Lung (tissue), 12 donors: ENCODE results near the gene RIGI. TPM values are rescaled to one million over a fixed set of nuclear protein-coding genes. Genes with fewer than 3 reads are reported as not detected.
"Not testable (repeated sequence)": the region's sequence is repeated elsewhere in the genome, so short reads cannot be mapped to it uniquely, and the experiment has no call there.

Experiments used
- ATAC-seq: fragments of 200-7000 bp; cut with Tn5 transposase; one replicate; pipeline ENCODE4 v1.9.1; 2020; ENCODE audit warnings: moderate number of reproducible peaks; ENCODE audit not compliant: insufficient read depth, low FRiP score
- DNase-seq, 3 donors: peaks; one replicate each; pipeline ENCODE4 v3.0.0-alpha.2; 2013 to 2017
- H3K27ac ChIP-seq, 2 donors: one replicate each; pipeline ENCODE4 v1.5.1; 2013; ENCODE audit warnings: mild to moderate bottlenecking in 2 of 2, moderate library complexity in 2 of 2, control low read depth in 1 of 2, inconsistent platforms in 1 of 2, low read depth in 1 of 2, low read length in 1 of 2
- H3K27me3 ChIP-seq, 3 donors: one replicate each; pipeline ENCODE4 v1.5.1; 2013; ENCODE audit warnings: low read length in 2 of 3; ENCODE audit not compliant: control insufficient read depth in 3 of 3, insufficient read depth in 3 of 3
- H3K36me3 ChIP-seq, 4 donors: one replicate each; pipeline ENCODE4 v1.5.1; 2013; ENCODE audit warnings: low read length in 4 of 4, mild to moderate bottlenecking in 1 of 4, moderate library complexity in 1 of 4; ENCODE audit not compliant: control insufficient read depth in 4 of 4, insufficient read depth in 4 of 4
- H3K4me1 ChIP-seq, 5 donors: one replicate each; pipeline ENCODE4 v1.5.1; 2013; ENCODE audit warnings: low read length in 5 of 5, mild to moderate bottlenecking in 2 of 5, moderate library complexity in 1 of 5; ENCODE audit not compliant: control insufficient read depth in 5 of 5, insufficient read depth in 5 of 5
- H3K4me3 ChIP-seq: one replicate; pipeline ENCODE4 v1.5.1; 2013; ENCODE audit warnings: mild to moderate bottlenecking, control low read depth, moderate library complexity
- H3K9ac ChIP-seq, 2 donors: one replicate each; pipeline ENCODE4 v1.5.1; 2013; ENCODE audit warnings: low read length in 2 of 2, control low read depth in 1 of 2; ENCODE audit not compliant: insufficient read depth in 1 of 2
- H3K9me3 ChIP-seq, 4 donors: one replicate each; pipeline ENCODE4 v1.5.1; 2013; ENCODE audit warnings: low read length in 3 of 4, mild to moderate bottlenecking in 1 of 4, moderate library complexity in 1 of 4; ENCODE audit not compliant: control insufficient read depth in 4 of 4, insufficient read depth in 3 of 4
- CTCF ChIP-seq: IDR thresholded peaks from 2 replicates; pipeline ENCODE4 v1.5.1; 2012; ENCODE audit warnings: mild to moderate bottlenecking; ENCODE audit errors: control extremely low read depth, extremely low read depth
- WGBS, 2 donors: extraction: QIAGEN DNeasy Blood & Tissue Kit; methylation state at CpG; one replicate each; pipeline ENCODE4 v1.1.7; 2013; 5-methylcytosine and 5-hydroxymethylcytosine counted together
- polyA plus RNA-seq, 2 donors: library from polyadenylated mRNA; stranded (reverse); fragments of 200-250 nt; gene quantifications; one replicate each; pipeline ENCODE4 v1.2.1, GENCODE V29; 2013
- total RNA-seq, 2 donors: library from RNA; depleted of rRNA in 1 of 2; stranded (reverse); fragments of >200 nt in 1 of 2; gene quantifications; one replicate each; pipeline ENCODE4 v1.2.1, GENCODE V29; 2014 to 2021
- donor health status: control.
- donor health status: control.
- donor health status: Bipolar disorder and iron deficiency.
- donor health status: healthy.
- donor health status: DM: yes; HTN: yes; CAD: no.

The RIGI gene
- total and polyA plus RNA-seq, 4 donors: 4.8 to 17.9 (median 8.8) TPM

- DNase-seq: no peak
- no peak for ATAC-seq
- TF ChIP-seq CTCF: no peak
- Histone ChIP-seq H3K27ac (peak overlapping the region; percentile 9 to 90), H3K9ac (peak overlapping the region; percentile 52 to 96), H3K4me3 (peak overlapping the region; percentile 69), H3K9me3 (no peaks in the 10 kb centered on the region), H3K4me1 (peaks cover 0 to 19% (median 6%) of the 10 kb centered on the region in 5 donors), H3K36me3 (peaks cover 0 to 1% (median 0%) of the 10 kb centered on the region in 4 donors), H3K27me3 (no peaks in the 10 kb centered on the region)
- WGBS, 2 donors: 0% methylated on average over 4 of the region's 4 CpGs
These were observed 326 bp downstream of the RIGI start for GRCh38 chr9:32525709-32526030.

- ATAC-seq (peak; percentile 16), DNase-seq (peak; percentile 42 to 62 (median 50))
- Histone ChIP-seq H3K9me3 (no peaks in the 10 kb centered on the region), H3K9ac (peak overlapping the region in 1 of 2 donors; percentile 96), H3K4me1 (peaks cover 0 to 20% (median 6%) of the 10 kb centered on the region in 5 donors), H3K27me3 (no peaks in the 10 kb centered on the region), H3K4me3 (peak overlapping the region; percentile 69), H3K27ac (peak overlapping the region; percentile 46 to 90), H3K36me3 (peaks cover 0 to 1% (median 0%) of the 10 kb centered on the region in 4 donors)
- 18 to 36% methylated on average over 22 of the region's 22 CpGs for WGBS, 2 donors
- no peak for TF ChIP-seq CTCF
These were observed 896 bp downstream of the RIGI start for GRCh38 chr9:32524892-32525708.

- not testable (repeated sequence) for H3K36me3 ChIP-seq, H3K9me3 ChIP-seq, H3K27me3 ChIP-seq, H3K9ac ChIP-seq, ATAC-seq
- peak overlapping the region in 1 of 2 donors; percentile 90 for H3K27ac ChIP-seq
- peak in 1 of 3 donors; percentile 10 for DNase-seq
- H3K4me1 ChIP-seq: peaks cover 0 to 20% (median 6%) of the 10 kb centered on the region in 5 donors
- H3K4me3 ChIP-seq: peak overlapping the region; percentile 69
- 78 to 86% methylated on average over 11 of the region's 11 CpGs for WGBS, 2 donors
These were observed 1.5 kb downstream of the RIGI start for GRCh38 chr9:32524558-32524891.

GRCh38 chr9:32523910-32524309 lies 2.1 kb downstream of the RIGI start:
- Histone ChIP-seq H3K36me3 (peaks cover 0 to 1% (median 0%) of the 10 kb centered on the region in 4 donors), H3K4me1 (peaks cover 0 to 20% (median 6%) of the 10 kb centered on the region in 5 donors), H3K27me3 (no peaks in the 10 kb centered on the region), H3K4me3 (no peak overlapping the region), H3K9ac (no peak overlapping the region), H3K9me3 (no peaks in the 10 kb centered on the region), H3K27ac (no peak overlapping the region)
- no peak for TF ChIP-seq CTCF
- WGBS, 2 donors: 36 to 78% methylated on average over 1 of the region's 1 CpG
- DNase-seq (peak in 1 of 3 donors; percentile 7), ATAC-seq (no peak)
